Fibroblast of pulmonary artery (primary cell): ENCODE data around the gene CNTNAP5.

Experiments used
- DNase-seq: peaks from one replicate; pipeline ENCODE4 v3.0.0-alpha.2; 2010; ENCODE audit warnings: low read depth
- H3K4me3 ChIP-seq: replicated peaks from 2 replicates; pipeline ENCODE4 v1.5.1; 2011; ENCODE audit warnings: low read depth, mild to moderate bottlenecking, control low read depth, low read length, moderate library complexity
- CTCF ChIP-seq: IDR thresholded peaks from 2 replicates; pipeline ENCODE4 v1.5.1; 2011; ENCODE audit warnings: mild to moderate bottlenecking, control low read depth, low read length, inconsistent platforms; ENCODE audit errors: missing control alignments

The CNTNAP5 gene

GRCh38 chr2:124571836-124572235 is 546.7 kb downstream of the CNTNAP5 start:
- H3K4me3 ChIP-seq, result no peak overlapping the region
- TF ChIP-seq CTCF, result no peak
- DNase-seq, result no peak

GRCh38 chr2:124572934-124573634 is 548.0 kb downstream of the CNTNAP5 start:
- no peak for DNase-seq
- no peak overlapping the region for H3K4me3 ChIP-seq
- no peak for TF ChIP-seq CTCF

DNA sequence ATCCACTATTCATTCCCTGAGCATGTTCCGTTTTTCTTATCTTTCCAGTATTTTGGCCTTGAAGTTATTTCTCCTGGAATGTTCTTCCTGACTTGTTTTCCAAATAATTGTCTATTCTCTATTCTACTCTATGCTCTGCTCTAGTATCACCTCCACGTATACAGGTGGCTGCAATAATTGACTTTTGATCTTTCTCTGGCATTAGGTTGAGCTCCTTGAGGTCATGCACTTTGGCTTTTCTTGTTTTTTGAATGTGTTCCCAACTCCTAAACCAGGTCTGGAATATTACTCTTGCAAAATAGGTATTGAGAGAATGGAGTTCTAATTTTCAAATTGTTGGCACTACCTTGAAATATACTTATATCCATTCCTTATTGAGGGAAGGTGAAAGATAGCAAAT is 550.4 kb downstream of the CNTNAP5 start:
- no peak overlapping the region for H3K4me3 ChIP-seq
- no peak for DNase-seq
- TF ChIP-seq CTCF, result no peak

- no peak for DNase-seq
- no peak for TF ChIP-seq CTCF
- no peak overlapping the region for H3K4me3 ChIP-seq
Observed at GRCh38 chr2:124580263-124580662, 555.2 kb downstream of the CNTNAP5 start.

GRCh38 chr2:124582387-124582786 is 557.3 kb downstream of the CNTNAP5 start:
- DNase-seq, result no peak
- H3K4me3 ChIP-seq, result no peak overlapping the region
- TF ChIP-seq CTCF, result no peak

GRCh38 chr2:124584615-124585014 is 559.5 kb downstream of the CNTNAP5 start:
- DNase-seq, result no peak
- no peak for TF ChIP-seq CTCF
- H3K4me3 ChIP-seq, result no peak overlapping the region

DNA sequence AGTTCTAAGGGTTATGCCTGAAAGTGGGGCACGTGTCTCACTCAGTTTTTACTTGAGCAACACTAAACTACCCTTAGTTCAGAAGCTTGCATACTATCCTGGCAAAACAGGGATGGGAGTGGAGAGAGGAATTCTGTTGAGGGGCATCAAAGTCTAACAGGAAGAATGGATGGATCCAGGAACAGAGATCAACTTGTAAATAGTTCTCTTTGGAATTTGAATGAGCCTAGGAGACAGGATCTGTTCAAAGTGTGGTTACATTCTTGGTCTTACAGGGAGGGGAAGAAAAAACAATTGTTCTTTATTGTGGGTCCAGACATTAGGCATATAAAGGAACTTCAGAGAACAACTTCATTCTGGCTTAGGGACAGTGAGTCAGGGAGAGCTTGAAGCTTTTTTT is 560.2 kb downstream of the CNTNAP5 start:
- no peak for TF ChIP-seq CTCF
- H3K4me3 ChIP-seq, result no peak overlapping the region

More for the DNA sequence above, 560.2 kb downstream of the CNTNAP5 start:
- no peak for DNase-seq
